ENCODE data around the gene CD40LG. TPM values are rescaled to one million over a fixed set of nuclear protein-coding genes. Genes with fewer than 3 reads are reported as not detected.

Gene CD40LG
- total RNA-seq, 1 experiment from 2014 or later: not detected

GRCh38 chrX:136674270-136674985, 26.5 kb downstream of the CD40LG start:
- Mint-ChIP-seq H3K4me1 (0 out of 4 replicates have a peak, but pooled peaks cover 0 to under 1% of the 10 kb centered on the region in 2 experiments), H3K36me3 (ENCODE audit: insufficient read depth in 1 of 3, low read depth in 3 of 3) (no peaks in the 10 kb centered on the region; a peak in 1 of 7 replicates), H3K9me3 (peaks cover 60% of the 10 kb centered on the region in 2 experiments), H3K4me3 (no peak overlapping the region), H3K27ac (no peak overlapping the region), H3K27me3 (ENCODE audit: low read depth) (no peaks in the 10 kb centered on the region)
- no CpG with 5 or more reads among the region's 5 CpGs for WGBS (ENCODE audit: extremely low coverage, insufficient read length, low lambda C conversion rate)
- H4K5ac ChIP-seq (ENCODE audit: insufficient read length, low read depth, low read length): no peak overlapping the region
- H3K79me1 ChIP-seq (ENCODE audit: insufficient read depth, low read depth, low read length, poor library complexity, severe bottlenecking): no peaks in the 10 kb centered on the region
- H4K20me1 ChIP-seq (ENCODE audit: control insufficient read depth, insufficient read depth, insufficient read length): no peaks in the 10 kb centered on the region
- H3K4me1 ChIP-seq (ENCODE audit: insufficient read depth, low read length): no peaks in the 10 kb centered on the region
- no peaks in the 10 kb centered on the region for H3K79me2 ChIP-seq (ENCODE audit: insufficient read depth, low read length)
- no peak overlapping the region for H3K4ac ChIP-seq (ENCODE audit: low read depth, low read length)
- H3T11ph ChIP-seq (ENCODE audit: low read length): no peak overlapping the region
- H3K56ac ChIP-seq (ENCODE audit: insufficient read length, low read depth, low read length): no peak overlapping the region
- no peak overlapping the region for H2BK120ac ChIP-seq (ENCODE audit: low read depth, low read length, poor library complexity, severe bottlenecking)
- no peak overlapping the region for H2BK20ac ChIP-seq (ENCODE audit: low read depth, low read length, poor library complexity, severe bottlenecking)
- H3K9me3 ChIP-seq (ENCODE audit: control insufficient read depth, low read depth, low read length): peaks cover 32% of the 10 kb centered on the region
- no peak overlapping the region for H3K4me2 ChIP-seq (ENCODE audit: insufficient read depth, insufficient read length, low read length)
- H3K27ac ChIP-seq (ENCODE audit: insufficient read length, low read depth, low read length): no peak overlapping the region
- no peak overlapping the region for H2BK5ac ChIP-seq (ENCODE audit: insufficient read length, low read length)
- no peak overlapping the region for H3K14ac ChIP-seq (ENCODE audit: insufficient read depth, low read length)
- no peak overlapping the region for H4K8ac ChIP-seq (replicated peaks; ENCODE audit: insufficient read length, low read depth, low read length)
- H3K23me2 ChIP-seq (ENCODE audit: insufficient read length, low read depth, low read length, poor library complexity, severe bottlenecking): no peaks in the 10 kb centered on the region
- H2BK15ac ChIP-seq (ENCODE audit: low read depth, low read length): no peak overlapping the region
- H3K27me3 ChIP-seq (ENCODE audit: insufficient read depth, low read length): no peaks in the 10 kb centered on the region
- H3K23ac ChIP-seq (ENCODE audit: insufficient read length, low read depth, low read length): no peak overlapping the region
- H2BK12ac ChIP-seq (ENCODE audit: insufficient read length, low read depth, low read length): no peak overlapping the region
- TF ChIP-seq CTCF (conservative IDR thresholded peaks at IDR 0.05): no peak
- no peak for DNase-seq
- no peak overlapping the region for H4K91ac ChIP-seq (ENCODE audit: insufficient read length, low read depth, low read length)
- no peak overlapping the region for H3K18ac ChIP-seq (ENCODE audit: insufficient read length, low read depth, low read length)
- no peak overlapping the region for H2AFZ ChIP-seq (ENCODE audit: low read length)
- H3K9ac ChIP-seq (ENCODE audit: extremely low read depth, insufficient read length, low read length): no peak overlapping the region
- no peak overlapping the region for H2AK5ac ChIP-seq (ENCODE audit: insufficient read length, low read length)

Data from H9 (cell line).